HG03039 (cell line): ENCODE data around the gene EPHA4.
"Not testable (repeated sequence)": the region's sequence is repeated elsewhere in the genome, so short reads cannot be mapped to it uniquely, and the experiment has no call there.

ENCODE experiments used
- ATAC-seq: cut with Tn5 transposase; IDR thresholded peaks from one replicate; pipeline ENCODE4 v1.9.1; 2021; ENCODE audit warnings: mild to moderate bottlenecking, moderate library complexity; ENCODE audit not compliant: unreplicated experiment

Gene EPHA4

DNA sequence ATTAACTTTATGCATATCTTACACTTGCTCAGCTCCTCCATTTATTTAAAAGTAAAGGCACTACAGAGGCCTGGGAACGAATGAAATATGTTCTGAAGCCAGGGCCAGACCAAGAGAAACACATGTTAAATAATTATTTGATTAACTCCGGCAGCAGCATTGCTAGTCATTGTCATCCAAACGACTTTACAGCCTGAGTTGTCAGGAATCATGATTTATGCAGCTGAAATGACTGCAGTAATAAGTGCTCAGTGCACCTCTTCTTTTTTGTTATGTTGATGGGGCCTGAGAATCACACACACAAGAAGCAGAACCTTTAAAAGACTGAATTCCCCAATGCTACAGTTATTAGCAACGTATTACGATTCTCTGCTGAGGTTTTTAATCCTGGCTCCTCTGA, 58.9 kb downstream of the EPHA4 start:
- ATAC-seq: no peak

DNA sequence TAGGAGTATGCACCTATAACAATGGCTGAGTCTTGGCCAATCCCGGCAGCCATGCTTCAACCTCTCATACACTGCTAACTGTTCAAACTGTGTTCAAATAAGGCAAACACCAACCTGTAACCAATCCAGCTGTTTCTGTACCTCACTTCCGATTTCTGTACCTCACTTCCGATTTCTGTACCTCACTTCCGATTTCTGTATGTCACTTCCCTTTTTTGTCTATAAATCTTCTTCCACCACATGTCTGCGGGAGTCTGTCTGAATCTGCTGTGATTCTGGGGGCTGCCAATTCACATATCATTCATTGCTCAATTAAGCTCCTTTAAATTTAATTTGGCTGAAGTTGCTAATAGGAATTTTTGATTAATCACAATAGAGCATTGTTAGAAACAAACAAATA, 60.8 kb downstream of the EPHA4 start:
- ATAC-seq: not testable (repeated sequence)

DNA sequence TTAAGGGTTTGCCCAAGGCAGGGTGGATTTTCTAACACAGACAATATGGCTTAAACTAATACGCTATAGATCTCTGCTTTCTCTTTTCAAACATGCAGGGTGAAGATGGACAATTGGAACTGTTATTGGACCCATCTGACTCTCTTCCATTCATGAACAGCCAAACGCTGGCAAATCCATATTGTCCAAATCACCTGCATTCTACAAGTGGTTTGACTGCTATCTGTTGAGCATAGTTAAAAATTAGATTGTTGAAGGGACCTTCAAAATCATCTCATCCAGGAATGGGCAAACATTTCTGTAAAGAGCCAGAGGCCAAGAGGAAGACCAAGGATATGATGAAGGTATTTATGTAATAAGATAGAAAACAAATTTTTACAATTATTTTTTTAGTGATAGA, 65.6 kb downstream of the EPHA4 start:
- no peak for ATAC-seq

DNA sequence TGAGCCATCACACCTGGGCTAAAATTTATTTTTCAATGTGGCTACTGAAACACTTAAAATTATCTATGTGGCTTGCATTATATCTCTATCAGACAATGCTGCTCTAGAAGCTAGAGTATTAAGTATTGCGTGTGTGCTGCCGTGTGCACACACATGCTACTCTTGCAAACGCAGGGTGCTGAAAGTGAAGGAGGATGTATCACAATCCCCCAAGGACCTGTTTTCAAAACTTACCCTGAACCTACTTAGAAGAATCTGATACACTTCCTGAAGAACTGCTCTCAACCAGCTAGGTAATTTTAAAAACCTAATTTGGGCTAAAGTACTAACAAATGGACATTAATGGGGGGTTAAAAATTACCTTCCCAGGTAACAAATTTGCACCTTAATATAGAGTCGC, 66.5 kb downstream of the EPHA4 start:
- no peak for ATAC-seq

DNA sequence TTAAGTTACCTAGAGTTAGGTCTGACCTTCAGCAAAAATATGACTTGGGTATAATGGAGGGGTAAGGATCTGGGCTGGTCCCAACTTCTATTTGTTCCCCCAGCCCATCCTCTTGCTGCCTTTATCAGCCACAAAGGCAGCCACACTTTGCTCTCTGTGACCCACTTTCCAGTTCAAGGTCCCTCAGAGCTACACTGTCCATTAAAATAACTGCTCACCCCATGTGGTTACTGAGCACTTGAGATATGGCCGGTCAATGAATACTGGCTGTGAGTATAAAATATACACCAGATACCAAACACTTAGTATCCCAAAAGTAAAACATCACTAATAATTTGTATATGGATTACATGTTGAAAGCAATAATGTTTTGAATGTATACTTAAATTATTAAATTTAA, 67.2 kb downstream of the EPHA4 start:
- no peak for ATAC-seq

DNA sequence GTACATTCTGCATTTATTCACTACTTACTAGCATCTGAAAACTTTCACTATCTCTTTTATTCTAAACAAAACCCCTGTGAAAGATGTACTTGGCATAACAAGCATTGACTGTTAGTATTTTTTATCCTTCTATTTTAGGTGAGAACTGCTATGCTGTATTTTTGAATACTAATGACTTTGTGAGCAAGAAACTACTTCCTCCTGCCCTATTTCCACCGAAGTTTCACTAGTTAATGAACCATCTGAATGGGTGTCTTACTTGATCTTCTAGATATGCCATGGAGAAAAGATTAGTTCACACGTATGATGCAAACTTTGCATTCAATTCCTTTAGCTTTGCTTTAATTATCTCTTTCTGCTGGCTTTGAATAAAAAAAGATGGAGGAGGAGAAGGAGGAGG, 68.1 kb downstream of the EPHA4 start:
- no peak for ATAC-seq

DNA sequence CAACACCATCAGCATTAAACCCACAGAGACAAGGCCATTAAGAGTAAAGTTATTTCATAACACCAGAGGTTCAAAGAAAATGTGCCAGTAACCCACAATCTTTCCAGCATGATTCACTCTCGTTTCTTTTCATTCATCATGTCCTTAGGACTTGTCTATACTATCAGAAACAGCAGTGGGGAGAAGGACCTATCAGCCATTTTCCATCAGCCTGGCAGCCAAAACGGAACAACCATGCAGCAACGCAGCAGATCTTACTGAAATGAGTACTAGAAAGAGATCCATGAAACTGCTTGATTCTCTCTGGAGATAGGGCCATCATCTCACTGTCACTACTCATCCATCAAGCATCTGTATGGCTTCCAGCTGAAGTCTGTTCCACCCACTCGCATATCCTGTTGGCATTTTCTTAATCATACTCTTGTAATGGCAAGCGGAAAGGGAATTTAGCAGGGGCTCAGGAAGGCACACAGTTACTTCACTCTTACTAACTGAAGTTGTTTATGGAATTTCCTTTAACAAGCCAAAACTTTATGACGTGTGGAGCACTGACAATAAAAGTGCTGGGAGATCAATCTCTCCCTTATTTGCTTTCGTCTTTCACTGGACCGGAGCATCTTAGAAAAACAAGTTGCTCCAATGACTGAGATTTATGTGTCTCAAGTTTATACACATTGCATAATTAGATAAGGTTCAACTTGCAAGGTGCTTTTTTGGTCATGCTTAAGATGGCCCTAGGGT, 69.7 kb downstream of the EPHA4 start:
- ATAC-seq: no peak

DNA sequence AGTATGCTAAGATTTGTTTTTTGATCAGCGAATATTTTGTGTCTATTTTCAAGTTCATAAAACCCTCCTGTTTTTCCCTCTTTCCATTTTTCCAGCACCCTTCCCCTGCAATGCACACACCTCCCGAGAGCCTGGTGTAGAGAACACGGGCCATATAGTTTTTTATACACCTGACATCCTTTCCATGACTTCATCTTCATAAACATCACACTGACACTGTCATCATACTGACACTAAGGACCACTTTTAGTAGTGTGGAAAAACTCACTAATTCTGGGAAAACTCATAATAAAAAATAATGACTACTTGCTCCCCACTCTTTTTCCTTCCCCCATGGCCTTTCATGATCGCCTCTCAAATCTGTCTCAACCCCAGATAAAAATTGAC, 70.2 kb downstream of the EPHA4 start:
- ATAC-seq: no peak

DNA sequence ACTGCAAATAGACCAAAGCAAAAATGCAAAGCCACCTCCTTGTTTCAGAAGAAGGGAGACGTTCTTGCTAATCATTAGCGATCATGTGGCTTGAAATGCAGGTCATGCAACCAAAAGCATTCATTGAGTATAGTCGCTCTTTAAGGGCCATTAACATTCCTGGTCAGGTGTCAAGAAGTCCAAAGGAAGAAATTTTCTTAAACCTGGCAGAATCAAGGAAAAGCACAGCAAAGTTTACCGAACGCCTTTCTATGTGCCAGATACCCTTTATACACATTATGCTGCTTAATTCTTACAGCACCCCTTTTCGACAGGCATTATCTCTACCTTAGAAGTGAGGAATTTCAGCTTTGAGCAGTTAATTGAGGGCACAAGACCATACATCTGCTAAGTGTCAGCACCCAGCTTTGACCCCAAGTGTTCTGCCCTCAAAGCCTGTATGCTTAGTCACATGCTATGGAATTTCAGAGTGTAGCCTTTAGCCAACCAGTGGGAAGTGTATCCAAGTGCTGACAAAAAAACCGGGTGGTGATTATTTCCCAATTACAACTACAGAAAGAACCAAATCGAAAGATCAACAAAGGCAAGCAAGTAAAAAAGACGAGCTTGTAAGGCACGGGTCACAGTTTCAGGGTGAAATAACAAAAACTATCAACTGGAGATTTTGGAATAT, 70.8 kb downstream of the EPHA4 start:
- no peak for ATAC-seq

DNA sequence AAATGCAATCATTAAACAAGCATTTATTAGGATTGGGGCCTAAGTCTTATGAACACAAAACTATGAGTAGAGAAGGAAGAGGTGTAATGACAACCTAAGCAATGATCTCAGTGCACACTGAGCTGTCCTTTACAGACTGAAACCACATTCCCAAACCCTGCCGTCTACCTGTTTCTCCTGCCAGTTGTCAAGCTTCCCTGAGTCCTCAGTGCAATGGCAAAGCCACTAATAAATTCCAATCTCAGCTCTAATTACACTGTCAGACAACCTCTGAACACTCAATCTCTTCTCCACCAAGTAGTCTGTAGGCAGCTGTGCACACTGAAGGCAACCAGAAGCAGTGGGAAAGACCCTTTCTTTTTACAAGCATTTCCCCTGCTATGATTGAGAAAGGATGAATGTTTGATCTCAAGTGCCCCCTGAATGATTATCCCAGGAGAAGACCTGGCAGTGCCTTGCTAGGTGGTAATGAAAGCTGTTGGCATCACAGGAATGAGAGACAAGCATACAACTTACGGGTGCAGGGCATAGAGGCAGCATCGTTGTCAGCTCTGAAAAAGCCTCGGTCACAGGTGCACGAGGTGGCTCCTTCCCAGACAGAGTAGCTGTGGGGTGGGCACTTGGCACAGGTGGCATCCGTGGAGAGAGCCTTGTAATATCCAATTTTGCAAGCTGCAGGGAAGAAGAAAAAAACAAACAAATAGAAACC, 71.4 kb downstream of the EPHA4 start:
- ATAC-seq: no peak

DNA sequence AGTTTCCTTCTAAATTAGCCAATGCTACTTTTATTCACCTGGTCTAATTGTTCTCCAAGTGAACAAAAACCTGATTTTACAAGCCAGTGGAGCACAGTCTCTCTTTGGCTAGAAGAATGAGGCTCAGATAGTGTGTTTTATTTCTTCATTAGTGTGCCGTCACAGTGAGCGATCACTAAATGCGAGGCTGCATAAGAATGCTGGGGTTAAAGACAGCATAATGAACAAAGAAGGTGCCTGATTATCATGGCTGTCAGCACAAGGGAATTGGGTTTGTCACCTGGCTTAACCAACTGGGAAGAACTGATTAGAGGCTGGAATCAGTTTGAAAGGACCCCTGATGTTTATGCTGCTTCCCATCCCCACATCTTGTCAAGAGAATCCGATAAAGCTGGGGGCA, 76.4 kb downstream of the EPHA4 start:
- ATAC-seq: no peak

DNA sequence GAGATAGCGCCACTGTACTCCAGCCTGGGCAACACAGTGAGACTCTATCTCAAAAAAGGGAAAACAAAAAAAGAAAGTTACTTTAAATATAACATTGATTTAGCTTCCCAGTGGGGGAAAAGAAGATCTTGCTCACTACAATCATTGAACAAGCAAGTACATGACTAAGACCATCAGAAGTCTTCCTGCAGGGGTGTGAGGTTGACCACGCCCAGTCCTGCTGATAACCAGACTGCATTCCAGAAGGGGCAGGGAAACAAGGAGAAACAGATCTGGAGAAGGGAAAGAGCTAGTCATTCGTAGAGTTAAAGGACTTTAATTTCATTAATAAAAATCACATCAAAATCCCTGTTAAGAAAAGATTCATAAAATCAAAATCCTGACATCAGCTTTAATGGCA, 77.5 kb downstream of the EPHA4 start:
- ATAC-seq: no peak

DNA sequence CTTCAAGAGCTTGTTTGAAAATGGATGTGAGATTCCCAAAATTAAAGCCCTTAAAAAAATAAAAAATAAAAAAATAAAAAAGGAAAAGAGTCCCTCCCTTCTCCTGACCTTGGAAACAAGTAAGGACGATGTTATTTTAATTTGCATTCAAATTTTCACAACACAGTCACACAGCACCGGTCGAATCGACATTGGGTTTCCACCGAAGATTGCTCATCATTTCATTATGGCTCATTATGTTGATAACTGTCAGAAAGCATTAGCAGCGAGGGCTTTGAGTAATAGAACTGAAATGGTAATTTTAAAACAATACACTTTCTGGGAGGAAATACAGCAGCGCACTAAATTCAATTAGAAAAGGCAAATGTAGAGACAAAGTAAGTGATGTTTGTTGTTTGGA, 78.7 kb downstream of the EPHA4 start:
- no peak for ATAC-seq

DNA sequence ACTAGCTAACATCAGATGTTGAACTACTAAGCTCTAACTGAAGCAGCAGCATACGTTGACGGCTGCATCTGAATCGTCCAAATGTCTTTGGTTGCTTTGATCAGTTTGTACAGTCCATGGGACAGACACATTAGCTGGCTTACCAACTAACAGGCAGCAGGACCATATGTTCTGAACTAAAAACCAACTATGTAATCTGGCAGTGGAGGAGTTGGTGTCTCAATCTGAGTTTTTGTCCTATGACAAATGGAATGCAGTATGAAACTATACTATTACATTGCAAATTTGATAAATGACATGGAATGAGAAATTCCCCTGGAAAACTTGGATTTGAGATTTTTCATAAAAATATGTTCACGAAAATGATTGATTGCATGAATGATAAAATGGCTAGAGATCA, 79.5 kb downstream of the EPHA4 start:
- ATAC-seq: no peak

DNA sequence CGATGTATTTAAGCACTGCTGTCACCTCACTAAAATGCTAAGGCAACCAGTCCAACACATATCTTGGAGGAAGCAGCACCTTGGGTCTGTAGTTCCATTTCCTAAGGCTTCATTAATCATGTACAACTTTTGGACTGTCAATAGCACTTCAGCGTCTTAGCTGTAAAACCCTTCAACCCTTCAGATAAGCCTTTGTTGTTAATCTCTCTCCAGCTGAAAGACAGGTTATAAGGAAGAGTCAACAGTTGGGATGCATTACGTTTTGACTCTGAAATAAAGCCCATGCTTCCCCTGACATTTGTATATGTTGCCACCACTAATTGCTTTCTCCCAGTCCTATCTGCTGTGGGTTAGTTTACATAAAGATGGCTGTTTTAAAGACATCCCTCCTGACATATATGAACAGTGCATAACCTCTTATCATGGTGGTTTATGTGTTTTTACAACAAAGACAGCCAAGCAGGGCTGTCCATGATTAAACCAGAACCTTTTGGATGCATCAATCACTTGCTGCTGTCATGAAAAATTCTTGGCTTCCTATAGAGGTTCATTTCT, 81.5 kb downstream of the EPHA4 start:
- no peak for ATAC-seq

DNA sequence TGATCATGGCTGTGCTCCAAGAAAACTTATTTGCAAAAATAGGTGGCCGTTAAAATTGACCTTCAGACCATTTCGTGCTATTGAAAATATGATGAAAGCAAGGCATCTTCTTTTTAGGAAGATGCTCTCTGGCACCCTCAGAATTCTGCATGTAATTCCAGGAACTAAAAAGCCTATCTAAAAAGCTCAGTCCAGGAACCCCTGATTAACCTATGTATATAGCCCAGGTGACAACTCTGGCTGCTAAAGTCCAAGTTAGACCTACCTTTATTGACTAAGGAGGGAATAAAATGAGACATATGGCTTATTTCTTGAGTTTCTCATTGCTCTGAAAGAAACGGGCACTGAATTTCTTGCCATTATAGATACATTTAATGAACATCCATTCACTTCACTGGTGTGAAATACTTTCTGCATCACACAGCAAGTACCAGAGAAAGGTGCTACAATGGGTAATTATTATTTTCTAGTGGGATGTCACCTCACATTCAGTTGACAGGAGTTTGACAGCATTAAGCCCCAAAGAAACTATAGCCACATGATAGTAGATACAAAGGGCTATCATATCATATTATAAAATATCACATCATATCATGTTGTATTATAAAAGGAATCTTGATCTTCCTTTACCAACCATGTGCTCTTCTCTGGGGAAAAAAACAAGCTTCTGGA, 83.8 kb downstream of the EPHA4 start:
- no peak for ATAC-seq

DNA sequence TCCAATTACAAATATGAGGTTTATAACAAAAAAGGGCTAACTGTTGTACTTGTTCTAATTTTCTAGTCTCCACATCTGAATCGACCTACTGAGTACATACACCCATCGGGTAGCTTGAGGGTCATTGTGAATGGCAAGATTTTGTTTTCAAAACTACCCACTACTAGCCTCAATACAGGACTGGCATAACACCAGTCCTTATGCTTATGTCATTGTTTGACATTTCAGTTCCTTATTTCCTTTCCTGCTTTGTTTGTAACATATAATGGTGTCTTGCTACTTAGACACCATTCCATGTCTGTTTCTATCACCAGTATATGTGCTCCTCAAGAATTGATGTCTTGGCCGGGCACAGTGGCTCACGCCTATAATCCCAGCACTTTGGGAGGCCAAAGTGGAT, 86.0 kb downstream of the EPHA4 start:
- ATAC-seq: no peak

DNA sequence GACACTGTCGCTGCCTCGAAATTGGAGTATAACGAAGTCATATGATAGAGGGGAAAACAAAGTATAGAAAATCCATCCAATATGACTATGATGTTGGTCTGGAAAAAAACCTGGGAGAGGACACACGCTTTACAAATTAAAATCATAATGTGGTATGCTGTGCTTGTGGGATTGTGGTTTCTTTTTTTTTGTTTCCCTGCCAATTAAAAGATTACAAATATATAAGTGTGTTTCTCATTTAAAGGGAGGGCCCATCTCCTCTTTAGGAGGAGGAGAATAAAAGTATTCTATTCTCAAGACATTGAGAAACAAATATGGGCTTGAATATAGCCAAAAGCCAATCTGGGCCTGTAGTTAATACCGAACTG, 86.6 kb downstream of the EPHA4 start:
- no peak for ATAC-seq

DNA sequence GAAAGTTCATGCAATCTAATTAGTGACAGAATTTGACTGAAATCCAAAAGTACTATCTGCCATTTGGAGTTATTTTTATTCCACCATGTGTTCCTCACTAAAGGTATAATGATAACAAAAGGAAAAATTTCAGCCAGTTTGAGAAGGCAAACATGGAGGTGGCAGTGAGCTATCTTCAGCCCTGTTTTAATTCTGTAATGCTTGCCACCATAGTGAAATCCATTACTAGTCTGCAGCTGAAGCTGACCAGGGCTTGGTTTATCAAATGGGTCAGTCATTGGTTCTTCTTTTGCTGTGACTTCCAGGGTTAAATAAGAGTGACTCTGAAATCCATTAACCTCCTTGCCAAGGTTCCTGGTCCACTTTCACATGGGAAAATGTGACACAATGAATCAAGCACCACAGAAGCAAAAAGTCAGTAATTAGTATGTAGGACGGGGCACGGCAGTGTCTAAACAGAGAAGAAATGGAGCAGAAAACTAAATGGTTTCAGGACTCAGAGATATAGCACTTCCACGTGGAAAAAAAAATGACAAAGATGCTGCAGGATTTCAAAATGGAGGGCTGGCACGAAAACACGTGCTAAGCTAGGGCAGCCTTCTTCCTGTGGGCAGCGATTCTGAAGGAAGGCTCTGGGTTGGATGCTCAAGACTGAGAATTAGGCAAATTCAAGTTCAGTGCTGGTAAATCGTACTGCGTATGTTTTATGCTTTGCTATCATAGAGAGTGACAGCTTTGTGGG, 87.2 kb downstream of the EPHA4 start:
- no peak for ATAC-seq

DNA sequence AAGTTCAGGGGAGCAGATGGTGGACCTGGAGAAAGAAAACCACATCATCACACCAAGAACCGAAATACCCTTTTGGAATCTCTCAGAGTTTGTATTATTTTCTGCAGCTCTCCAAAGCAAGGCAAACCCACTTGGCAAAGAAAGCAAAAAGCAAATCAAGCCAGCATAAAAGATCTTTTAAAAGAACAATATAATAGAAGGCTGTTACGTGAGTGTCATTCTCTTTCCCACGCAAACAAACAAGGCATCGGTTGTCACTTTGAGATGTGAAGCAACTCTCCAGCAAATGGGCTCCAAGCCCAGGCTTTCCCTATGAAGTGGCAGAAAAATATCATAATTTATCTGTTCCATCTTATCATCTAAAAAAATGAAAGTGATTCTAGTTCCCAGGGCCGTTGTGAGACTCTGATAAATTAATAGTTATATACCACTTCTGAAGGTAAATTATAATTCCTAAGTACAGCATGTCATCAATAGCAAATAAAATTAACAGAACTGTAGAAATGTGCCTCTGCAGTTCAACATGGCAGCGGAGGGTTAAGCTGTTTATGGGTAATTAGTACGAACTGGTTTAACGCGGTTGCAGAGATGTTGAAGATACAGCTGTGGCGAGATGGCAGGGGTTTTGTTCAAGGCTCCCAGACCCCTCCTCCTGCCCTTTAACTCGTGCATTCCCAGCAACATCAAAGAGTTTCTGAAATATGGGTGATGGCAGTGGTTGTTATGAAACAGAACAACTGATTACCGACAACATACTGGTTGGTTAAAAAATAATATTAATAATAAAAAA, 89.2 kb downstream of the EPHA4 start:
- ATAC-seq: no peak
